Measurements from ENCODE around the gene ATP5IF1.

GRCh38 chr1:28247612-28248272 lies 11.8 kb downstream of the ATP5IF1 start:
- TF ChIP-seq POLR2A (IDR thresholded peaks at IDR 0.05; ENCODE audit: borderline replicate concordance, extremely low read depth, insufficient read depth, insufficient read length) (no peak), JUND (IDR thresholded peaks at IDR 0.05) (no peak), RAD21 (IDR thresholded peaks at IDR 0.05; ENCODE audit: low read depth) (no peak)
